Kidney epithelial cell (primary cell): ENCODE results near the gene EPHB1. TPM values are rescaled to one million over a fixed set of nuclear protein-coding genes. Genes with fewer than 3 reads are reported as not detected.

Experiments used
- DNase-seq: peaks from one replicate; pipeline ENCODE4 v3.0.0-alpha.2; 2010; ENCODE audit warnings: low read depth
- H3K27me3 ChIP-seq: 2 replicates; pipeline ENCODE4 v1.6.0; 2011; ENCODE audit warnings: low read length; ENCODE audit not compliant: control insufficient read depth, insufficient read depth
- H3K36me3 ChIP-seq: 2 replicates; pipeline ENCODE4 v1.5.1; 2011; ENCODE audit warnings: low read length; ENCODE audit not compliant: control insufficient read depth, insufficient read depth
- H3K4me3 ChIP-seq: 2 replicates; pipeline ENCODE4 v1.5.1; 2011; ENCODE audit warnings: low read depth, mild to moderate bottlenecking, control low read depth, low read length
- total RNA-seq: library from RNA; depleted of rRNA; stranded (reverse); fragments of >200 nt; gene quantifications from 2 replicates; pipeline ENCODE4 v1.2.3, GENCODE V29; 2015
- TF ChIP-seq, protein P1 (sequence below): IDR thresholded peaks from 2 replicates; pipeline ENCODE4 v1.5.1; 2011; ENCODE audit warnings: mild to moderate bottlenecking, moderate library complexity, low read length, control low read depth, inconsistent platforms; ENCODE audit not compliant: insufficient read depth, poor library complexity, severe bottlenecking

EPHB1 gene
- total RNA-seq, 1 donor from 2014 or later = 10.8 TPM

DNA sequence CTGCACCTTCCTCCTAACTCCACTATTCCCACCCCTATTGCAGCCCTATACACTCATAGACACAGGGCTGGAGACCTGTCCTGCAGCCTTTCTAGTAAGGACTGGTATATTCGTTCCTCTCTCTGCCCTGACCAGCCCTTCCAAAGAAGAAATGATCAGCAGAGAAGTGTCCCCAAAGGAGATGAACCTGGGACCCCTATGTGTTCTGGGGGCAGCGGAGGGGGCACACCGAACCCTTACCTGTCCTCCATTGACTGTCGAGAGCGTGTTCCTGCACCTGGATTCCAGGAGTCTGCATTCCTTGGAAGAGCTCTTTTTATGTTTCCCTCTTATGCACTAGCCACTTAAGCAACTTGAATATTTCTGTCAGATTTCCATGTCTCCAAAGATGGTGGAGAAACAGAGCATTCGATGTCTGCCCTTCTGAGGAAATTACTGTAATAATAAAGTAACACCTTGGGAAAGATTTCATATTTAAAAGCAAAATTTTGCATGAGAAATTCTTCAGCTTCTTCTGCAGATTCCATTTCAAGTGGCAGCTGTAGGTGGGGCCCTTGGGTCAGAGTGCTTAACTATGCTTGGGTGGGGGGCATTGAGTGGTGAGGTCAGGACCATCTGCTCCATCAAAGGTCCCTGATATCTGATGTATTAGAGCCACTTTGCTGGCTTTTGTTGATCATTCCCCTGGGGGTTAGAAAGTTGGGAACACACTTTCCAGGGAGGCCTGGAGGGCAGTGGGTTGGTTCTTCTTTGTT, 6.3 kb downstream of the EPHB1 start:
- TF ChIP-seq, protein P1, sequence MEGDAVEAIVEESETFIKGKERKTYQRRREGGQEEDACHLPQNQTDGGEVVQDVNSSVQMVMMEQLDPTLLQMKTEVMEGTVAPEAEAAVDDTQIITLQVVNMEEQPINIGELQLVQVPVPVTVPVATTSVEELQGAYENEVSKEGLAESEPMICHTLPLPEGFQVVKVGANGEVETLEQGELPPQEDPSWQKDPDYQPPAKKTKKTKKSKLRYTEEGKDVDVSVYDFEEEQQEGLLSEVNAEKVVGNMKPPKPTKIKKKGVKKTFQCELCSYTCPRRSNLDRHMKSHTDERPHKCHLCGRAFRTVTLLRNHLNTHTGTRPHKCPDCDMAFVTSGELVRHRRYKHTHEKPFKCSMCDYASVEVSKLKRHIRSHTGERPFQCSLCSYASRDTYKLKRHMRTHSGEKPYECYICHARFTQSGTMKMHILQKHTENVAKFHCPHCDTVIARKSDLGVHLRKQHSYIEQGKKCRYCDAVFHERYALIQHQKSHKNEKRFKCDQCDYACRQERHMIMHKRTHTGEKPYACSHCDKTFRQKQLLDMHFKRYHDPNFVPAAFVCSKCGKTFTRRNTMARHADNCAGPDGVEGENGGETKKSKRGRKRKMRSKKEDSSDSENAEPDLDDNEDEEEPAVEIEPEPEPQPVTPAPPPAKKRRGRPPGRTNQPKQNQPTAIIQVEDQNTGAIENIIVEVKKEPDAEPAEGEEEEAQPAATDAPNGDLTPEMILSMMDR = no peak

DNA sequence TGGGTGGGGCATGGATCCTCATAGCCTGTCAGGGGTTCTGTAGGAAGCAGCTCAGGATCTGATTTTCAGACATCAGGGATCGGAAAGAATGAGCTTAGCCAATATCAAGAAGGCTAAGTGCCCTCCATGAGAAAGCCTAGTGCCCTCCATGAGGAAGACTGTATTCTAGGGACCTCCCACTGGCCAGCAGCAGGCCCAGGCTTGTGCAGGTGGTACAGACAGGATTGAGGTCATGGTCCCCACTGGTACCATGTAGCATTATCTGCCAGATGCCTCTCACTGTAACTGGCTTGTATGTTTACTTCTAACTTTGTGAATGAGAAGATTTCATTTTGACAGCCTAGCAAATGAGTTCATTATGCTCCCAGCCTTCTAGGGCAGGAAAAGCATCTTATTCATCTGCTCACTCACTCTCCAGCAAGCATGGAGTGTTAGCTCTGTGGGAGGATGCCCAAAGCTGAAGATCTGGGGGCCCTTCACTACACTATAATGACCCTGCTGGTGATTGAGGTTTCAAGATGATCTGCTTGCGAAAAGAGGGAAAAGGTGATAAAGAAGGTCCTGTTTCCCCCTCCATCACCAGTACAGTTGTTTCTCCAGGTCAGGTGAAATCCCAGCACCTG, 7.5 kb downstream of the EPHB1 start:
- no peak for DNase-seq
- peaks cover under 1% of the 10 kb centered on the region for H3K27me3 ChIP-seq
- no peaks in the 10 kb centered on the region for H3K36me3 ChIP-seq
- no peak overlapping the region for H3K4me3 ChIP-seq
- TF ChIP-seq, protein P1 = no peak

More for the DNA sequence above, 6.3 kb downstream of the EPHB1 start:
- no peak overlapping the region for H3K4me3 ChIP-seq
- no peaks in the 10 kb centered on the region for H3K36me3 ChIP-seq
- H3K27me3 ChIP-seq = peaks cover 11% of the 10 kb centered on the region
- no peak for DNase-seq

DNA sequence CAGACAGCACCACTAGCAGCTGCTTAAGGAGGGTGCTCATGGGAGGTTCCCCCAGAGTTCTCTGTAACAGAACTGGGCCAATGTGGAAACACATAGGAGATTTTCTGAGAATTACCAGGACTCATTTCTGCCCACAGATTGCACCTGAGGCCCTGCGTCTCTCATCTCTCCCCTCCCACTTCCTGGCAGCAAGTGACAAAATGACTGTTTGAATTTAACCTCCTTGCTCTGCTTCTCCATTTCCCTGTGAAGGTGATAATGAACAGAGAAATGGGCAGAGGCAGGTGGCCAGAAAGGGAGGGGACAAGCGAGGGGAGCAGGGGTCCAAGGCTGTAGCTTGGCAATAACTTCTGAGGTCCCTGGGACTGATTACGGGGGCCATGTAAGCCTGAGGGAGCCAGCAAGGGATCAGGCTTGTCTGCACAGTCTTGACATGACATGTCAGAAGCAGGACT, 8.0 kb downstream of the EPHB1 start:
- Histone ChIP-seq H3K27me3 (no peaks in the 10 kb centered on the region), H3K36me3 (no peaks in the 10 kb centered on the region), H3K4me3 (no peak overlapping the region)
- TF ChIP-seq, protein P1 = no peak
- DNase-seq = no peak

DNA sequence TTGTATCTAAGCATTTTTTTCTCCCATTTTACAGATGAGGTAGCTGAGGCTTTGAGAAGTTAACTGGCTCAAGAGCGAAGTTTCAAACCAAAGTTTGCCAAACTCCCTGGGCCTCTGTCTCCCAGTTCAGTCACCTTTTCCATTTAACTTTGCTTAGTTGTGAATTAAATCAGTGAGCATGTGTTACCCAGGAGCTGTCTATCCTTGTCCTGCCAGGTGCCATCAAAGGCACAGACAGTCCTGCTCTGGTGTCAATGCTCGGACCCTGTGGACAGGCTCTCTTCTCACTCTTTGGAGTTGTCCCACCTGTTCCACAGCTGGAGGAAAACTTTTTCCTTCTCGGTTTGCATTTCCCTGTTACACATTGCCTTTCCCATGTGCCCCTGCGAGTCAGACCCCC, 8.6 kb downstream of the EPHB1 start:
- Histone ChIP-seq H3K27me3 (no peaks in the 10 kb centered on the region), H3K36me3 (no peaks in the 10 kb centered on the region), H3K4me3 (no peak overlapping the region)
- DNase-seq = no peak
- TF ChIP-seq, protein P1 = no peak

DNA sequence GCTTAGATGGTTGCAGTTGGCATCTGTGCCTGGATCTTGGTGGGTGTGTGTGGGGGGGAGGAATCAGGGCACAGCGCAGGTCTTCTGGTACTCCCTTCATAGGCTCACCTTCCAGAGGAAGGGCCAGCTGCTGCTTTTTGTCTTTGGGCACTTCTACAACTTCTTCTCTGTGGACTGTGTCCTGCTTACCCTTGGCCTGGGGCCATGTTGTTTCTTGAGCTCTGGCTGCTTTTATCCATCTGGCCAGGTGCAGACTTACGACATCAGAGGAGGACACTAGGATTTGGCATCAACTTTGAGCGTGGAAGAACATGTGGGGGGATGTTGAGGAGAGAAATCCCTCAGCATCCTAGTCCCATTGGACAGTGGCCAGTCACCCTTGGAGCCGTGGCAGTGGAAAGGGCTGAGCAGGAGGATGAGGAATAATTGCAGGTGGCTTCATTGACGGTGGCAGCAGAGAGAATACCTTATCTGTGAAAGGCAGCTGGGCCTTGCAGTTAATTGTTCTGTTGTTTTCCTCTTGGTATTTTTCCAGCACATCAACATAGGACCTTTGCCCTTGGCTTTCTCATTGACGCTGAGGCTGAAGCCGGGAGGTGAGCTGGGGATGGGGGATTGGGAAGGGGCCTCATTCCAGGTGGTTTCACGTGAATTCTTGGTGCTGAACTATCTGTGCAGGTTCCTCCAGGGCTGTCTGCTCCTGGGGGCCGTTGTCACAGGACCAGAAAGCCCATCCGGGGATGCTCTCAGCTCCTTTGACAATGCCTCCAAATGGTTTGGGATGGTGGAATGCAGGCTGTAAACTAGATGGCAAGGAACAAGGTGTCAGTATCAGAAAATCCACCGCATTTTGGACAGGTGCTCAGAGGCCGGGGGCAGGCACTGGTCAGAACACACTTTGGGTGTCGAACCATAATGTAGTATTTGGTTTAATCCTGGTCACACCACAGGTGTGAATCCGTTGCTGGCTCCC, 9.7 kb downstream of the EPHB1 start:
- H3K27me3 ChIP-seq = no peaks in the 10 kb centered on the region
- no peaks in the 10 kb centered on the region for H3K36me3 ChIP-seq
- H3K4me3 ChIP-seq = no peak overlapping the region
- TF ChIP-seq, protein P1 = no peak
- no peak for DNase-seq
